ENCODE results near the gene RASSF4.

GRCh38 chr10:44935966-44936295, 23.7 kb upstream of the RASSF4 start:
- TF ChIP-seq EZH2phosphoT487 (IDR thresholded peaks at IDR 0.05; ENCODE audit: insufficient read depth, low read depth) (no peak), EZH2 (IDR thresholded peaks at IDR 0.05; ENCODE audit: insufficient read depth, poor library complexity, severe bottlenecking) (no peak)
